Measurements from ENCODE around the gene SORBS2.

SORBS2 gene

GRCh38 chr4:185809533-185810071, 2.4 kb downstream of the SORBS2 start:
- in situ Hi-C loops (cut with HindIII; ENCODE audit: low pct_ligation_motif_present, low pct_unique_long_range_greater_than_20kb, low sequenced_read_pairs) = no loop called here

DNA sequence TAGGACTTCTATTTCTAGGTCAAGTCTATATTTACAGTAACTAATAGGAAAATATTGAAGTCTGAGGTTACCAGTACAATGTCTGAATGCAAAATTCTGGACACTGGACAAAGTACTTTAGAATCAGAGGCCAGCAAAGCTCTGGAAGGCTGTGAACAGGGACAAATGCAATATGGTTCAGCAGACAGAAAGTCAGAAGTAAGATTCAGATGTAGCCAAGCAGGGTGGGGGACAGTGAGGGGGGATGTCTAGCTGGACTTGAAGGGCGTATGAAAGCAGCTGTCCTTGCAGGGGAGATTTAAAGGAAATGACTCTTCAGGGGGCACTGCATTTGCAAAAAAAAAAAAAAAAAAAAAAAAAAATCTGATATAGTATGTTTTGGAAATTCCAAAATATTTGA, 2.9 kb downstream of the SORBS2 start:
- no peak for DNase-seq
- in situ Hi-C loops (cut with HindIII; ENCODE audit: low pct_ligation_motif_present, low pct_unique_long_range_greater_than_20kb, low sequenced_read_pairs) = no loop called here

More at GRCh38 chr4:185809533-185810071, 2.4 kb downstream of the SORBS2 start:
- no peak for DNase-seq

DNA sequence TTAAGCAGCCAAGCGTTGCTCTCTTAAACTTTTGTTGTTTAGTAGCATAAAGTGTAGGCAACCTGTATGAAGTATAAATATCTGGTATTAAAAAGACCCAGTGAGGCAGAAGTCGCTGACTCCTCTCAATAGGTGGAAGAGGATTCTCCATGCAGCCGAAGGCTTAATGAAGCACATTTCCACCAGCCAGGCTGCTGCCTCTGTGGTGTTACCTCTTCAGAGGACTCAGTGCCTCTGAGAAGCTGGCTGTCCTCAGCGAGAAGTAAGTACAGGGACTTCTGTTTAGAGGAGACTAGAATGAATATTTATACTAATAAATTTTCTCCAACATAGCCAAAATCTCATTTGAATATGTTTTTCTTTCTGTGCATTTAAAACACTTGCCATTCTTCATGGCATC, 6.0 kb downstream of the SORBS2 start:
- in situ Hi-C loops (cut with HindIII; ENCODE audit: low pct_ligation_motif_present, low pct_unique_long_range_greater_than_20kb, low sequenced_read_pairs) = no loop called here
- DNase-seq = no peak

DNA sequence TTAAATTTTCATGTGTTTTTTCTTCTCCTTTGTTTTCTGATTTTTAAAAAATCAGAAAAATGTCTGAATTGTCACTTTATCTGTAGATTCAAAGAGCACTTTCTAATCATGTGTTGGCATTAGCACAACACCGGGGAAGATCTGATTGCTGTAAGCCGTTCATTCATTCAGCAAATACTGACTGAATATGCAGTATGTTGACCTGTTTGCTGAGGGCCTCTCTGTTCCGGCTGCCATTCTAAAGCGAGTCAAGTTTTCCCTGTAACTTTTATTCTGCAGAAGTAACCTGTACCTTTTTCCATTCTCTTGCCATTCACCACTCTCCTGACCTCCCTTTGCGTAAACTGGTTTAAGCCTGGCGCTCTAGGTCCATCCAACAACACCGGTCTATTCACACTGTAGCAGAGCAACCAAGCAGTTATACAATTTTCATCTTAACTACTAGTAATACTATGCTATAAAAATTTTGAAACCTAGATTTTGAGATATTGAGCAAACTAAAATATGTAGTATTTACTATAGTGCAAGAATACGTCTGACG, 6.7 kb downstream of the SORBS2 start:
- in situ Hi-C loops (cut with HindIII; ENCODE audit: low pct_ligation_motif_present, low pct_unique_long_range_greater_than_20kb, low sequenced_read_pairs) = no loop called here
- no peak for DNase-seq

DNA sequence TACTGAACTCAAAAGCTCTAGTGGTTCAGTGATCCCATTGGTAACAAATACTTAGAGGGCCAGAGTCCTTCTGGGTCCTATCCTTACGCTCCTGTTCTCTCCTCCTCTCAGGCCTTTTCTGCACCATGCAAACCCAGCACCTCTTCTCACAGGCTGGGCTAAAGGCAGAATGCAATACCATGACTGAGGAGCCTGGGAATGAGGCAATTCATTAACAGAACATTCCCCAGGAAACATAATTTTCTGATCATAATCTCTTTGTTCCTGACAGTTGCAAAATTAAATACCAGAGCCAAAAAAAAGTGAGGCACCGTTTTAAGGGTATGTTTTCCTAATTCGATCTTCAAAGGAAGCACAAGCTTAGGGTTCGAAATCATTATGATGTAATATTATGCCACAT, 9.0 kb downstream of the SORBS2 start:
- in situ Hi-C loops (cut with HindIII; ENCODE audit: low pct_ligation_motif_present, low pct_unique_long_range_greater_than_20kb, low sequenced_read_pairs) = no loop called here
- no peak for DNase-seq

DNA sequence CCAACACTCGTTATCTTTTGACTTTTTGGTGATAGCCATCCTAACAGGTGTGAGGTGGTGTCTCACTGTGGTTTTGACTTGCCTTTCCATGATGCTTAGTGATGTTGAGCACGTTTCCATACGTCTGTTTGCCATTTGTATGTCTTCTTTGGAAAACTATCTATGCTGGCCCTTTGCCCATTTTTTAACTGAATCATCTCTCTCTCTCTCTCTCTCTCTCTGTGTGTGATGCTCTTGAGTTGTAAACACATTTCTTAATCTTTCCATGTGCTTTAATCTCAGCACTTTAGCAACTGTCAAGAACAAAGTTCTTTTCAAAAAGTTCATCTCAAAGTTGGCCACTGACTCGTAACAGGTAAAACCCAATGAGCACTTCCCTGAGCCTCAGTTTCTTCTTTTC, 10.5 kb downstream of the SORBS2 start:
- no peak for DNase-seq

GRCh38 chr4:185800266-185800945, 11.6 kb downstream of the SORBS2 start:
- no peak for DNase-seq
- in situ Hi-C loops (cut with HindIII; ENCODE audit: low pct_ligation_motif_present, low pct_unique_long_range_greater_than_20kb, low sequenced_read_pairs) = no loop called here

More for the DNA sequence above, 10.5 kb downstream of the SORBS2 start:
- in situ Hi-C loops (cut with HindIII; ENCODE audit: low pct_ligation_motif_present, low pct_unique_long_range_greater_than_20kb, low sequenced_read_pairs) = no loop called here

GRCh38 chr4:185799442-185799841, 12.6 kb downstream of the SORBS2 start:
- in situ Hi-C loops (cut with HindIII; ENCODE audit: low pct_ligation_motif_present, low pct_unique_long_range_greater_than_20kb, low sequenced_read_pairs) = no loop called here
- DNase-seq = no peak

DNA sequence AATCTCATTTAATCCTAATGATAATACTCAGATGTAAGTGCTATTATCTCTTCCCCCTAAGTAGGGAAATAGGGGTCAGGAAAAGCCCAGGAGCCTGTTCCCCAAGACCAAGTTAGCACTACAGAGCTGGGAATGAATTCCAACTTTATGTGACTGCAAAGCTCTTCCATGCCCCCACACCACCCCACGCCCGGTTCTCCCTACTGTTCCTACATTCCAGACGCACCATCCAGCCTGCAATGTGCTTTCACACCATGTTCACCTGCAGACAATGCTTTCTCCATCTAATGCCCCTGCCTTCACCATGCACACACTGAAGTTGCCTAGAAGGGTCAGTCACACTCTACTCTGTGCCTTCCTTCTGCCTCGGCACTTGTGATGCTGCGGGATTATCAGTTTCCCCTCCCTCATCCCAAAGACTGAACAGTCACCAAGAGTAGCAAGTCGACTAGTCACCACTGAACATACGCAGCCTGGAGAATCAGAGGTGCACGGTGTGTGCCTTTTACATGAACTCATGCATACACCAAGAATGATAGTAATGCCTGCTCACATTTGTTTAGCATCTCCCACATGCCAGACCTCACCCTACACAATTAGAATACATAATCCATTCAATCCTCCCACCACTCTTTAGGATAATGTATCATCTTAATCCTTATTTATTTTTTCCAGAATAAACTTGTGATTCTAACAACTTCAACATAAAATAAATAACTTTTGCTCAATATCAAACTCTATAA, 14.2 kb downstream of the SORBS2 start:
- in situ Hi-C loops (cut with HindIII; ENCODE audit: low pct_ligation_motif_present, low pct_unique_long_range_greater_than_20kb, low sequenced_read_pairs) = no loop called here
- no peak for DNase-seq

GRCh38 chr4:185797018-185797417, 15.0 kb downstream of the SORBS2 start:
- no peak for DNase-seq
- in situ Hi-C loops (cut with HindIII; ENCODE audit: low pct_ligation_motif_present, low pct_unique_long_range_greater_than_20kb, low sequenced_read_pairs) = no loop called here

DNA sequence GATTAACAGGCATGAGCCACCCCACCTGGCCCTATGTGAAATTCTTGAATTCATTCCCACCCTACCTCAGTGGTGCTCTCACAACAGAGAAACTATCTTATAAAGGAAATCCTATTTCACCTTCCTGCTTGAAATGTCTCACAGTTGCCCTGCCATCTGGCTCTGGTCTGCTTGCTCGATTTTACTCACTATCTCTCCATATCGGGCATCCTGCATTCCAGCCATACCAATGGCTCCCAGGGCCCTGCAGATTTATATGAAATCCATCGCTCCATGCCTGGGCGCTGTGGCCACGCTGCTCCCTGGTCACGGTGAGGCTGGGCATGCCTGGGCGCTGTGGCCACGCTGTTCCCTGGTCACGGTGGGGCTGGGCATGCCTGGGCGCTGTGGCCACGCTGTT, 15.8 kb downstream of the SORBS2 start:
- in situ Hi-C loops (cut with HindIII; ENCODE audit: low pct_ligation_motif_present, low pct_unique_long_range_greater_than_20kb, low sequenced_read_pairs) = no loop called here

GRCh38 chr4:185794637-185795036, 17.4 kb downstream of the SORBS2 start:
- no peak for DNase-seq
- in situ Hi-C loops (cut with HindIII; ENCODE audit: low pct_ligation_motif_present, low pct_unique_long_range_greater_than_20kb, low sequenced_read_pairs) = no loop called here

More for the DNA sequence above, 15.8 kb downstream of the SORBS2 start:
- no peak for DNase-seq

GRCh38 chr4:185793716-185794115, 18.3 kb downstream of the SORBS2 start:
- DNase-seq = no peak
- in situ Hi-C loops (cut with HindIII; ENCODE audit: low pct_ligation_motif_present, low pct_unique_long_range_greater_than_20kb, low sequenced_read_pairs) = no loop called here

GRCh38 chr4:185793116-185793485, 18.9 kb downstream of the SORBS2 start:
- DNase-seq = no peak
- in situ Hi-C loops (cut with HindIII; ENCODE audit: low pct_ligation_motif_present, low pct_unique_long_range_greater_than_20kb, low sequenced_read_pairs) = no loop called here

DNA sequence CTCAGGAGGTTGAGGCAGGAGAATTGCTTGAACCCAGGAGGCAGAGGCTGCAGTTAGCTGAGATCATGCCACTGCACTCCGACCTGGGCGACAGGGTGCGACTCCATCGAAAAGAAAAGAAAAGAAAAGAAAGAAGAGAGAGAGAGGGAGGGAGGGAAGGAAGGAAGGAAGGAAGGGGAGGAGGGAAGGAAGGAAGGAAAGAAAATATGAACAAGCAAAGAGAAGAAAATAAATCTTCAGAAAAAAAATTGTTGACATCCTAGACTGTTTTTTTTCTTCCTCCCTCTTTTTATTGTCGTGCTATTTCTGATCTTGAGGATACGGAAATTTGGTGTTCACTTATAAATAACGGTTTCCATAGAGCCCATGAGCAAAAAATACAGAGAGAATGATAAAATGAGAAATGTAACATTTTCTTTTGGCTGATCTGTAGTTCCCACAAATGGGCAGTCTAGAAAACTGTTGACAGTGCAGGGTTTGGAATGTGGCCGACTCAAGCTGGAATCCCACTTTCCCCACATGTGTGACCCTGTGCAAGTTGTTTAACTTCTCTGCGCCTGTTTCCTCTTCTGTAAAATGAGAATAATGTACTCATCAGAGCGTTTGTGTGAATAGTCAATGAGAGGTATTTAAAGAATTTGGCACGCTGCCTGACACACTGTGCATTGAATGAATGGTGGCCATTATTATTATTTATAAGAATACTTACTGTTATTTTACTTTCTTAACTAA, 19.4 kb downstream of the SORBS2 start:
- in situ Hi-C loops (cut with HindIII; ENCODE audit: low pct_ligation_motif_present, low pct_unique_long_range_greater_than_20kb, low sequenced_read_pairs) = no loop called here
- DNase-seq = peak; percentile 49

- in situ Hi-C loops (cut with HindIII; ENCODE audit: low pct_ligation_motif_present, low pct_unique_long_range_greater_than_20kb, low sequenced_read_pairs) = no loop called here
- no peak for DNase-seq
These were observed 23.9 kb downstream of the SORBS2 start for GRCh38 chr4:185787926-185788679.

- in situ Hi-C loops (cut with HindIII; ENCODE audit: low pct_ligation_motif_present, low pct_unique_long_range_greater_than_20kb, low sequenced_read_pairs) = no loop called here
- no peak for DNase-seq
These were observed 25.6 kb downstream of the SORBS2 start for GRCh38 chr4:185786422-185786821.

DNA sequence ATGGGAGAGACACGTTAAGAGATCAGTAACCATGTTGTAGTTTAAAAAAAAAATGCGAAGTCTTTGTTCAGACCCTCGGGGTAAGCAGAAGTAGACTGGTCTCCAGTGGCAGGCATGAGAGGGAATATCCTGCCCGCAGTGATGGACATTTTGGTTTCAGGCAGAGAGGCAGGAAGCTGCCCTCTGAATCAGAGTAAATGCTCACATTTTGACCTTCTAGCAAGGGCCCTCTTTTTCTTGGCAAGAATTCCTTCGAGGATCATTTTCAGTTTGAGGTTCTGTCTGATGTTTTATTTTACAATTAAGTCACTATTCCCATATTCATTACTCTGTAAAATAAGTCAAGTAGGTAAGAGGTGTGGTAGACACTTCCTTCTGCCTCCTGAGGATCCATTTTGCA, 28.4 kb downstream of the SORBS2 start:
- in situ Hi-C loops (cut with HindIII; ENCODE audit: low pct_ligation_motif_present, low pct_unique_long_range_greater_than_20kb, low sequenced_read_pairs) = no loop called here

More for the DNA sequence above, 28.4 kb downstream of the SORBS2 start:
- no peak for DNase-seq

Measured in ACHN (cell line).